ENCODE measurements around the gene TTLL10.
A peak's percentile ranks its signal among the peaks of the same experiment; 100 is the strongest.

The TTLL10 gene

GRCh38 chr1:1210726-1211540 is 37.3 kb downstream of the TTLL10 start:
- no peaks in the 10 kb centered on the region for H3K9me2 ChIP-seq (replicated peaks; ENCODE audit: low read depth, low read length)
- H3K4me2 ChIP-seq (ENCODE audit: low read depth, low read length, poor library complexity, severe bottlenecking): peak overlapping the region; percentile 78
- H3K36me3 ChIP-seq (ENCODE audit: insufficient read depth, low read length): peaks cover 1% of the 10 kb centered on the region; the same call in 1 of the 2 replicates
- no peaks in the 10 kb centered on the region for H3K27me3 ChIP-seq (ENCODE audit: insufficient read depth, low read length, poor library complexity, severe bottlenecking)
- peaks cover 20% of the 10 kb centered on the region; the same call in 1 of the 2 replicates for H3K79me2 ChIP-seq (ENCODE audit: insufficient read depth, low read length)
- peak overlapping the region; percentile 68 for H3K4me3 ChIP-seq (ENCODE audit: low read length, poor library complexity, severe bottlenecking)
- no peaks in the 10 kb centered on the region for H3K9me3 ChIP-seq (ENCODE audit: insufficient read depth, low read depth, low read length)
- H2AFZ ChIP-seq (ENCODE audit: low read length): no peak overlapping the region
- 0 out of 2 replicates have a peak, but pooled peaks cover 3% of the 10 kb centered on the region for H3F3A ChIP-seq (ENCODE audit: low read depth)
- peak overlapping the region; percentile 77 for H3K9ac ChIP-seq (ENCODE audit: low read depth, low read length, poor library complexity, severe bottlenecking)
- H3K4me1 ChIP-seq (ENCODE audit: insufficient read depth, low read length, poor library complexity, severe bottlenecking): peaks cover 64% of the 10 kb centered on the region
- TF ChIP-seq CTCF (conservative IDR thresholded peaks at IDR 0.05; ENCODE audit: low read length): no peak
- no peak for TF ChIP-seq EZH2phosphoT487 (IDR thresholded peaks at IDR 0.05; ENCODE audit: borderline replicate concordance)
- no peaks in the 10 kb centered on the region for H4K20me1 ChIP-seq (ENCODE audit: insufficient read depth, low read length, poor library complexity, severe bottlenecking)

GRCh38 chr1:1211541-1212441 is 38.1 kb downstream of the TTLL10 start:
- TF ChIP-seq EZH2phosphoT487 (IDR thresholded peaks at IDR 0.05; ENCODE audit: borderline replicate concordance) (no peak), CTCF (conservative IDR thresholded peaks at IDR 0.05; ENCODE audit: low read length) (no peak)
- peaks cover 20% of the 10 kb centered on the region; the same call in 1 of the 2 replicates for H3K79me2 ChIP-seq (ENCODE audit: insufficient read depth, low read length)
- H3K4me1 ChIP-seq (ENCODE audit: insufficient read depth, low read length, poor library complexity, severe bottlenecking): peaks cover 56% of the 10 kb centered on the region
- H4K20me1 ChIP-seq (ENCODE audit: insufficient read depth, low read length, poor library complexity, severe bottlenecking): no peaks in the 10 kb centered on the region
- no peaks in the 10 kb centered on the region for H3K9me3 ChIP-seq (ENCODE audit: insufficient read depth, low read depth, low read length)
- H3K4me3 ChIP-seq (ENCODE audit: low read length, poor library complexity, severe bottlenecking): peak overlapping the region; percentile 68
- peaks cover 8% of the 10 kb centered on the region; the same call in 1 of the 2 replicates for H3K36me3 ChIP-seq (ENCODE audit: insufficient read depth, low read length)
- H3K9ac ChIP-seq (ENCODE audit: low read depth, low read length, poor library complexity, severe bottlenecking): peak overlapping the region; percentile 77
- H3F3A ChIP-seq (ENCODE audit: low read depth): 0 out of 2 replicates have a peak, but pooled peaks cover 3% of the 10 kb centered on the region
- H3K4me2 ChIP-seq (ENCODE audit: low read depth, low read length, poor library complexity, severe bottlenecking): peak overlapping the region; percentile 78
- H3K27me3 ChIP-seq (ENCODE audit: insufficient read depth, low read length, poor library complexity, severe bottlenecking): no peaks in the 10 kb centered on the region
- H2AFZ ChIP-seq (ENCODE audit: low read length): no peak overlapping the region
- H3K9me2 ChIP-seq (replicated peaks; ENCODE audit: low read depth, low read length): no peaks in the 10 kb centered on the region

- TF ChIP-seq EZH2phosphoT487 (IDR thresholded peaks at IDR 0.05; ENCODE audit: borderline replicate concordance): no peak
- no peak for TF ChIP-seq CTCF (conservative IDR thresholded peaks at IDR 0.05; ENCODE audit: low read length)
- Histone ChIP-seq H3K4me3 (ENCODE audit: low read length, poor library complexity, severe bottlenecking) (peak overlapping the region; percentile 71), H3K79me2 (ENCODE audit: insufficient read depth, low read length) (peaks cover 20% of the 10 kb centered on the region; the same call in 1 of the 2 replicates), H3F3A (ENCODE audit: low read depth) (0 out of 2 replicates have a peak, but pooled peaks cover 3% of the 10 kb centered on the region), H3K9ac (ENCODE audit: low read depth, low read length, poor library complexity, severe bottlenecking) (peak overlapping the region; percentile 77), H4K20me1 (ENCODE audit: insufficient read depth, low read length, poor library complexity, severe bottlenecking) (no peaks in the 10 kb centered on the region), H2AFZ (ENCODE audit: low read length) (no peak overlapping the region), H3K27me3 (ENCODE audit: insufficient read depth, low read length, poor library complexity, severe bottlenecking) (no peaks in the 10 kb centered on the region), H3K4me2 (ENCODE audit: low read depth, low read length, poor library complexity, severe bottlenecking) (peak overlapping the region; percentile 78), H3K36me3 (ENCODE audit: insufficient read depth, low read length) (peaks cover 18% of the 10 kb centered on the region; the same call in 1 of the 2 replicates), H3K9me3 (ENCODE audit: insufficient read depth, low read depth, low read length) (no peaks in the 10 kb centered on the region), H3K4me1 (ENCODE audit: insufficient read depth, low read length, poor library complexity, severe bottlenecking) (peaks cover 45% of the 10 kb centered on the region), H3K9me2 (replicated peaks; ENCODE audit: low read depth, low read length) (no peaks in the 10 kb centered on the region)
Observed at GRCh38 chr1:1212780-1213344, 39.2 kb downstream of the TTLL10 start.

Measured in Loucy (cell line).